ENCODE measurements around the gene G3BP2. TPM values are rescaled to one million over a fixed set of nuclear protein-coding genes. Genes with fewer than 3 reads are reported as not detected.
"Not testable (repeated sequence)": the region's sequence is repeated elsewhere in the genome, so short reads cannot be mapped to it uniquely, and the experiment has no call there.

G3BP2 gene
- total RNA-seq, 4 donors from 2014 or later: 50.5 to 67.9 (median 57.2) TPM

DNA sequence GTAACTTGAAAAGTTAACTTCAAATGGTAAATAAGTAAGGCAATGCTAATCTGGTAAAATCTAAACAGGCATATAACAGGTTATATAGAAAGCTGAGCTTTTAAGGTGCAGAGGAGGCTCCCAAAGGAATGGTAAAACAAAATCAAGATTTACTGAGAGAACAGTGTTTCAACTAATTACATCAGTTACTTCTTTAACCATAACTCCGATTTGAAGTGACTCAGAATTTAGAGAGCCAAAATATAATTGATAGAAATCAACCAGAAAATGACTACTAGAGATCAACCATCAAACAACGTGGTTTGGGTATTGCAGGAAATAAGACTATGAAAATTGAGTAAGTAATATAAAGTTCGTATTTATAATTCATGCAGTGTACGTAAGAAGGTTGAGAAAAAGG lies 6.9 kb downstream of the G3BP2 start:
- no peak for TF ChIP-seq POLR2A (IDR thresholded peaks at IDR 0.05)
- no peak for TF ChIP-seq CTCF (IDR thresholded peaks at IDR 0.05)
- 62 to 64% methylated on average over 4 of the region's 4 CpGs for WGBS, 2 donors
- H3K4me3 ChIP-seq (ENCODE audit: low read depth, poor library complexity, severe bottlenecking): no peak overlapping the region
- intact Hi-C loops (cut with DNase I; ENCODE audit: low total_unique reads): no loop called here
- DNase-seq (ENCODE audit: low spot score in 2 of 2): no peak

DNA sequence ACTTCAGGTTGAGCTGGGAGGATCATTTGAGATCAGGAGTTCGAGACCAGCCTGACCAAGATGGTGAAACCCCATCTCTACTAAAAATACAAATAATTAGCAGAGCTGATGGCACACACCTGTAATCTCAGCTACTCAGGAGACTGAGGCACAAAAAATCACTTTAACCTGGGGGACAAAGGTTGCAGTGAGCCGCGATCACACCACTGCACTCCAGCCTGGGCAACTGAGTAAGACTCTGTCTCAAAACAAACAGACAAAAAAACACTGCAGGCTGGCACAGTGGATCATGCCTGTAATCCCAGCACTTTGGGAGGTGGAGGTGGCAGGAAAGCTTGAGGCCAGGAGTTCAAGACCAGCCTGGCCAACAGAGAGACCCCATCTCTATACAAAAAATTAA lies 8.6 kb downstream of the G3BP2 start:
- H3K4me3 ChIP-seq (ENCODE audit: low read depth, poor library complexity, severe bottlenecking): not testable (repeated sequence)

GRCh38 chr4:75662626-75663025 lies 10.6 kb downstream of the G3BP2 start:
- intact Hi-C loops (cut with DNase I; ENCODE audit: low total_unique reads): no loop called here
- no peak for TF ChIP-seq POLR2A (IDR thresholded peaks at IDR 0.05)
- TF ChIP-seq CTCF (IDR thresholded peaks at IDR 0.05): no peak
- DNase-seq (ENCODE audit: low spot score in 2 of 2): no peak
- no peak overlapping the region for H3K4me3 ChIP-seq (ENCODE audit: low read depth, poor library complexity, severe bottlenecking)
- WGBS, 2 donors: 82 to 89% methylated on average over 2 of the region's 2 CpGs

More for the DNA sequence above, 8.6 kb downstream of the G3BP2 start:
- DNase-seq (ENCODE audit: low spot score in 2 of 2); intact Hi-C loops (cut with DNase I; ENCODE audit: low total_unique reads): not testable (repeated sequence)
- 98 to 99% methylated on average over 3 of the region's 3 CpGs for WGBS, 2 donors

DNA sequence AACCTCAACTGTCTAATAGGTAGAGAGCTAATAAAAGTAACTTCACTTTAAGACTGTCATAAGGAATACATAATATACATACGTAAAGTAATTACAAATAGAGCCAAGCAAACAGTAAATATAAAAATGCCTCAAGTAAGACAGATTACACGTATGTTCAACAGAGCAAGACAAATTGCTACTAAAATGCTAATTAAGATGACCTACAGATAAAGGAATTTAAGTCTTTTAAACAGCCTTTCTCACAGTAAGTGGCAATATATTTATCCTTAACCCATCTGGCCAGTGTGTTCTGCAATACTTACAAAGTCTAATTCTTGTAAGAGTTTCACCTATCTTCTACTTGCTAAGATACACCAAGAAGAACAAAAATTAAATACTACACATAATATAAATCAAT lies 12.7 kb downstream of the G3BP2 start:
- intact Hi-C loops (cut with DNase I; ENCODE audit: low total_unique reads): no loop called here
- WGBS, 2 donors: 62 to 73% methylated on average over 2 of the region's 2 CpGs
- no peak for DNase-seq (ENCODE audit: low spot score in 2 of 2)
- H3K4me3 ChIP-seq (ENCODE audit: low read depth, poor library complexity, severe bottlenecking): no peak overlapping the region
- TF ChIP-seq POLR2A (IDR thresholded peaks at IDR 0.05) (no peak), CTCF (IDR thresholded peaks at IDR 0.05) (no peak)

DNA sequence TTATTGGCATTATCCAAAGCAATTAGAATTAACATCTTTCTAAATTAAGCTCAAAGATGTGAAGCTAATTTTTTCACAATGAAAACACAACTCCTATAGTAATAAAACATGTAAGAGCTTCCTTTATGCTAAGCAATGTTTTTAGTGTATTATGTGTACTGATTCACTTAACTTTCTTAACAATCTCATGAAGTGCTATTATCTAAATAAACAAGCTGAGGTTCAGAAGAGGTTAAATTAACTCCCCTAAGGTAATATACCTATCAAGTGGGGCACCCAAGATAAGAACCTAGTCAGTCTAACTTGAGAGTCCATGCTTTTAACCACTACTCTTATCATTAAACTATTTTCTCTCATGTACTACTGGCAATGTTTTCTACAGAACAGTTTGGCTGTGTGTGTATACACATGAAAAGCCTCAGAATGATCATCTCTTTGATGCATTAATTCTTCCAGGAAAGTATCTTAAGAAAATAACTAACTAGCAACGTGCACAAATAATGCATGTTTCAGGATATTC lies 13.6 kb downstream of the G3BP2 start:
- no peak overlapping the region for H3K4me3 ChIP-seq (ENCODE audit: low read depth, poor library complexity, severe bottlenecking)
- DNase-seq (ENCODE audit: low spot score in 2 of 2): no peak
- 92 to 93% methylated on average over 1 of the region's 1 CpG for WGBS, 2 donors
- no peak for TF ChIP-seq CTCF (IDR thresholded peaks at IDR 0.05)
- TF ChIP-seq POLR2A (IDR thresholded peaks at IDR 0.05): no peak
- intact Hi-C loops (cut with DNase I; ENCODE audit: low total_unique reads): no loop called here

GRCh38 chr4:75658876-75659275 lies 14.3 kb downstream of the G3BP2 start:
- intact Hi-C loops (cut with DNase I; ENCODE audit: low total_unique reads): no loop called here
- no peak for DNase-seq (ENCODE audit: low spot score in 2 of 2)
- no peak overlapping the region for H3K4me3 ChIP-seq (ENCODE audit: low read depth, poor library complexity, severe bottlenecking)
- WGBS, 2 donors: 81 to 88% methylated on average over 4 of the region's 4 CpGs
- no peak for TF ChIP-seq POLR2A (IDR thresholded peaks at IDR 0.05)
- TF ChIP-seq CTCF (IDR thresholded peaks at IDR 0.05): no peak

Data from lower leg skin (tissue), 4 donors.